SK-N-MC (cell line): ENCODE results near the gene ELAPOR2.

Source experiments
- EZH2 ChIP-seq: fragments of 200-600 bp; sonication (generic); IDR thresholded peaks from one replicate; pipeline ENCODE4 v1.6.1; 2017; ENCODE audit warnings: antibody characterized with exemption
- FOXP2 ChIP-seq: optimal IDR thresholded peaks from 2 replicates; pipeline ENCODE3; 2011; ENCODE audit warnings: mild to moderate bottlenecking, moderate library complexity; ENCODE audit not compliant: insufficient read depth; ENCODE audit errors: extremely low read length, control extremely low read depth
- POLR2AphosphoS5 ChIP-seq: IDR thresholded peaks from 2 replicates; pipeline ENCODE4 v1.6.1; 2012; ENCODE audit warnings: mild to moderate bottlenecking, low read depth, low read length, borderline replicate concordance

- no peak for TF ChIP-seq POLR2AphosphoS5
- no peak for TF ChIP-seq EZH2
- TF ChIP-seq FOXP2, result no peak
Measured at GRCh38 chr7:87057210-87057609, 2.2 kb downstream of the ELAPOR2 start.
